HepG2 (cell line): ENCODE results near the gene C20orf96. TPM values are rescaled to one million over a fixed set of nuclear protein-coding genes. Genes with fewer than 3 reads are reported as not detected.
A peak's percentile ranks its signal among the peaks of the same experiment; 100 is the strongest.

ENCODE experiments used
- DPF2 ChIP-seq: sonication (generic); formaldehyde crosslinking; IDR thresholded peaks from 2 replicates; pipeline ENCODE4 v1.4.0; 2020; ENCODE audit warnings: mild to moderate bottlenecking, low read depth, missing genetic modification reagents, borderline replicate concordance
- ERF ChIP-seq: IDR thresholded peaks from 2 replicates; pipeline ENCODE4 v1.6.1; 2018; ENCODE audit warnings: missing biosample characterization, missing genetic modification reagents
- ETV6 ChIP-seq: sonication (generic); formaldehyde crosslinking; conservative IDR thresholded peaks from 2 replicates; pipeline ENCODE4 v1.4.0; 2020; ENCODE audit warnings: missing genetic modification reagents
- FOXP1 ChIP-seq, 2 experiments: fragments of 450-650 bp in 1 of 2; IDR thresholded peaks; 2 replicates each; pipeline ENCODE4 v1.6.1; 2017 to 2018; ENCODE audit warnings: antibody characterized with exemption in 1 of 2
- HDAC6 ChIP-seq: fragments of 200-600 bp; sonication (generic); IDR thresholded peaks from 2 replicates; pipeline ENCODE4 v1.7.0; 2017; ENCODE audit warnings: mild to moderate bottlenecking, antibody characterized with exemption, low read length, low read depth
- HES4 ChIP-seq: sonication (generic); formaldehyde crosslinking; IDR thresholded peaks from 2 replicates; pipeline ENCODE4 v1.9.0; 2021; ENCODE audit warnings: mild to moderate bottlenecking, missing genetic modification reagents, borderline replicate concordance
- HMGA1 ChIP-seq: sonication (generic); formaldehyde crosslinking; conservative IDR thresholded peaks from 2 replicates; pipeline ENCODE4 v1.4.0; 2020; ENCODE audit warnings: missing genetic modification reagents
- KDM3A ChIP-seq: IDR thresholded peaks from 2 replicates; pipeline ENCODE4 v1.6.1; 2018; ENCODE audit warnings: low read depth, missing compliant biosample characterization
- MAFF ChIP-seq: IDR thresholded peaks from 2 replicates; pipeline ENCODE4 v1.6.1; 2011; ENCODE audit warnings: low read depth, low read length, improper control_type of control experiment
- MIER3 ChIP-seq: IDR thresholded peaks from 2 replicates; pipeline ENCODE4 v1.6.1; 2016; ENCODE audit warnings: missing compliant biosample characterization, borderline replicate concordance
- MXI1 ChIP-seq: IDR thresholded peaks from 3 replicates; pipeline ENCODE4 v1.6.1; 2012; ENCODE audit warnings: low read depth, low read length, inconsistent platforms, borderline replicate concordance
- NFE2 ChIP-seq: sonication (generic); formaldehyde crosslinking; IDR thresholded peaks from 2 replicates; pipeline ENCODE4 v1.4.0; 2020; ENCODE audit warnings: missing genetic modification reagents
- NFE2L1 ChIP-seq: sonication (generic); formaldehyde crosslinking; IDR thresholded peaks from 2 replicates; pipeline ENCODE4 v1.4.0; 2020; ENCODE audit warnings: missing genetic modification reagents, mild to moderate bottlenecking, borderline replicate concordance
- NRL ChIP-seq: sonication (generic); formaldehyde crosslinking; IDR thresholded peaks from 2 replicates; pipeline ENCODE4 v1.5.0; 2020; ENCODE audit warnings: missing genetic modification reagents, mild to moderate bottlenecking, moderate library complexity, borderline replicate concordance
- PAWR ChIP-seq: sonication (generic); formaldehyde crosslinking; IDR thresholded peaks from 2 replicates; pipeline ENCODE4 v1.4.0; 2020; ENCODE audit warnings: missing genetic modification reagents, mild to moderate bottlenecking, borderline replicate concordance
- RXRA ChIP-seq: sonication (generic); formaldehyde crosslinking; IDR thresholded peaks from 2 replicates; pipeline ENCODE4 v1.5.1; 2020; ENCODE audit warnings: missing genetic modification reagents
- SATB2 ChIP-seq: sonication (generic); formaldehyde crosslinking; IDR thresholded peaks from 2 replicates; pipeline ENCODE4 v1.5.0; 2020; ENCODE audit warnings: missing genetic modification reagents
- SP5 ChIP-seq: IDR thresholded peaks from 2 replicates; pipeline ENCODE4 v1.6.1; 2016; ENCODE audit warnings: low read depth, borderline replicate concordance
- ZBTB3 ChIP-seq: sonication (generic); formaldehyde crosslinking; IDR thresholded peaks from 2 replicates; pipeline ENCODE4 v1.4.0; 2020; ENCODE audit warnings: low read depth, mild to moderate bottlenecking, moderate library complexity, missing genetic modification reagents, borderline replicate concordance
- ZBTB38 ChIP-seq: sonication (generic); formaldehyde crosslinking; IDR thresholded peaks from 2 replicates; pipeline ENCODE4 v1.5.1; 2020; ENCODE audit warnings: mild to moderate bottlenecking, missing genetic modification reagents
- ZNF256 ChIP-seq: sonication (generic); formaldehyde crosslinking; conservative IDR thresholded peaks from 2 replicates; pipeline ENCODE4 v1.4.0; 2020; ENCODE audit warnings: missing genetic modification reagents
- ZNF468 ChIP-seq: sonication (generic); formaldehyde crosslinking; IDR thresholded peaks from 2 replicates; pipeline ENCODE4 v1.8.0; 2022; ENCODE audit warnings: mild to moderate bottlenecking, moderate library complexity, missing genetic modification reagents
- ZNF547 ChIP-seq: sonication (generic); formaldehyde crosslinking; IDR thresholded peaks from 2 replicates; pipeline ENCODE4 v1.5.1; 2020; ENCODE audit warnings: mild to moderate bottlenecking, missing genetic modification reagents
- ZNF550 ChIP-seq: sonication (generic); formaldehyde crosslinking; IDR thresholded peaks from 2 replicates; pipeline ENCODE4 v1.4.0; 2020; ENCODE audit warnings: mild to moderate bottlenecking, missing genetic modification reagents, borderline replicate concordance
- ZNF557 ChIP-seq: sonication (generic); formaldehyde crosslinking; IDR thresholded peaks from 2 replicates; pipeline ENCODE4 v1.4.0; 2020; ENCODE audit warnings: missing genetic modification reagents
- ZNF564 ChIP-seq: sonication (generic); formaldehyde crosslinking; IDR thresholded peaks from 2 replicates; pipeline ENCODE4 v1.8.1; 2023; ENCODE audit warnings: mild to moderate bottlenecking, missing genetic modification reagents
- ZNF780A ChIP-seq: sonication (generic); formaldehyde crosslinking; IDR thresholded peaks from 2 replicates; pipeline ENCODE4 v1.8.0; 2022; ENCODE audit warnings: mild to moderate bottlenecking, missing genetic modification reagents, moderate library complexity
- ZSCAN22 ChIP-seq: sonication (generic); formaldehyde crosslinking; IDR thresholded peaks from 2 replicates; pipeline ENCODE4 v1.4.0; 2020; ENCODE audit warnings: mild to moderate bottlenecking, missing genetic modification reagents
- polyA plus RNA-seq, 8 experiments: library from polyadenylated mRNA; depleted of rRNA in 3 of 8; stranded (reverse) in 7 of 8; unstranded in 1 of 8; fragments of >200 nt; fragmentation: Illumina TruSeq in 4 of 8; extraction: Trizol in 4 of 8; gene quantifications; 2 replicates each; pipeline versions ENCODE4 v1.2.1 to v1.2.3, GENCODE V29; 2011 to 2016; ENCODE audit warnings: low read depth in 4 of 8, missing spikeins in 1 of 8, mixed read lengths in 1 of 8; ENCODE audit not compliant: insufficient read depth in 1 of 8
- total RNA-seq, 5 experiments: library from RNA; depleted of rRNA; stranded (reverse); fragments of >200 nt; fragmentation: Illumina TruSeq; extraction: Trizol; gene quantifications; 2 replicates each; pipeline ENCODE4 v1.2.3, GENCODE V29; 2016; ENCODE audit warnings: low read depth in 1 of 5
- TF ChIP-seq, protein P1 (sequence below): sonication (generic); formaldehyde crosslinking; IDR thresholded peaks from 2 replicates; pipeline ENCODE4 v1.8.0; 2022; ENCODE audit warnings: missing genetic modification reagents, low read depth, mild to moderate bottlenecking, borderline replicate concordance
- TF ChIP-seq, protein P2 (sequence below): sonication (generic); formaldehyde crosslinking; conservative IDR thresholded peaks from 2 replicates; pipeline ENCODE4 v1.8.1; 2023; ENCODE audit warnings: missing genetic modification reagents

C20orf96 gene
- total and polyA plus RNA-seq, 2 of the 13 experiments (the other 11 are each of a cell fraction or from before 2014, with no cell fraction given): 3.8 to 20.6 TPM

DNA sequence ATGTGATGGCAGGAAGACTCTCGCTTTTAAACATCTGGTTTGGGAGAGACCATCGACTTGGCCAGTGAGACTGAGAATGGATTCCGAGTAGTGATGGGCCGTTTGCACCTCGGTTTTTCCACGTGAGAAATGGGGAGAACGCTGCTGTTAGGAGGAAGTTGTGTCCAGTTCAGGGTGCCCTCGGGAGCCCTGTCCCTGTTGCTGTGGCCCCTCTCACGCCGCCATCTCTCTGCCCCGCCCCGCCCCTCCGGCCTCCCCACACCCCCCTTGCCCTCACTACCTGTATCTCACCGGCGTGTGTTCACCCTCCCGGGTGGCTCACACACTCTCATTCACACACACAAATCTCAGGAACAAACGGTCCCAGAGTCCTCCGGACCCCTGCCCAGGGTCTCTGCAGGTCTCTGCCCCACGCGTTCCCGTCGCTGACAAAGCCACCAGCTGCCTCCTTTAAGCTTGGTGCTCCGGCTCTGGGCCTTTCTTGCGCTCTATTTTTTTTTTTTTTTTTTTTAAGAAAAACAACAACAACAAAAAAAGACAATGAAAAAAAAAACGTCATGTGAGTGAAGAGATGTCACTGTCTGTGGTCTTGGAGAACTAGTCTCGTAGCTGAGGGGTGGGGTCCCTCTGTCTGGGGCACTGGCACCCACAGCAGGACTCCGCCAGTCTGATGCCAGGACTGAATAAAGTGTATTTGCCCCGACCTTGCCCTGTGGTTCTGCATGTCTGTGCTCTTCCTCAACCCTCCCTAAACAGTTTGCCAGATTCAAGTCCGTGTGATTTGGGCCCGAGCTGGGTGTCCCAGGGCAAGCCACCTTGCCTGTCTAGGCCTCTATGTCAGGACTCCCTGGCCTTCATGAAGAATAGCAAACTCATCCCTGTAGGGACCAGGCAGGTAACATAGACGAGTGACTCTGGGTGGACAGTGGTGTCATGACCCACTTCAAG, 37.8 kb upstream of the C20orf96 start (continued):
- TF ChIP-seq MXI1: no peak
- no peak for TF ChIP-seq ZNF780A
- TF ChIP-seq, protein P1, sequence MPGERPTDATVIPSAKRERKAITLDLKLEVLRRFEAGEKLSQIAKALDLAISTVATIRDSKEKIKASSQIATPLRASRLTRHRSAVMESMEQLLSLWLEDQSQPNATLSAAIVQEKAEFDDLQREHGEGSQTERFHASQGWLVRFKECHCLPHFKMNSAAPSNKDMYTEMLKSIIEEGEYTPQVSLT (CRISPR knock-in tag): no peak
- no peak for TF ChIP-seq DPF2 (CRISPR knock-in tag)
- TF ChIP-seq ERF: no peak
- TF ChIP-seq KDM3A: no peak
- no peak for TF ChIP-seq ZNF468 (CRISPR knock-in tag)
- 0 out of 2 replicates have a peak, but pooled peaks have one; percentile 2 for TF ChIP-seq NFE2 (CRISPR knock-in tag)
- TF ChIP-seq, protein P2, sequence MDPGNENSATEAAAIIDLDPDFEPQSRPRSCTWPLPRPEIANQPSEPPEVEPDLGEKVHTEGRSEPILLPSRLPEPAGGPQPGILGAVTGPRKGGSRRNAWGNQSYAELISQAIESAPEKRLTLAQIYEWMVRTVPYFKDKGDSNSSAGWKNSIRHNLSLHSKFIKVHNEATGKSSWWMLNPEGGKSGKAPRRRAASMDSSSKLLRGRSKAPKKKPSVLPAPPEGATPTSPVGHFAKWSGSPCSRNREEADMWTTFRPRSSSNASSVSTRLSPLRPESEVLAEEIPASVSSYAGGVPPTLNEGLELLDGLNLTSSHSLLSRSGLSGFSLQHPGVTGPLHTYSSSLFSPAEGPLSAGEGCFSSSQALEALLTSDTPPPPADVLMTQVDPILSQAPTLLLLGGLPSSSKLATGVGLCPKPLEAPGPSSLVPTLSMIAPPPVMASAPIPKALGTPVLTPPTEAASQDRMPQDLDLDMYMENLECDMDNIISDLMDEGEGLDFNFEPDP (CRISPR knock-in tag): 0 out of 2 replicates have a peak, but pooled peaks have one; percentile 83
- no peak for TF ChIP-seq ZBTB3 (CRISPR knock-in tag)
- 0 out of 2 replicates have a peak, but pooled peaks have one; percentile 22 for TF ChIP-seq ZBTB38
- no peak for TF ChIP-seq FOXP1 (IDR thresholded peaks at IDR 0.05)
- TF ChIP-seq FOXP1 (CRISPR knock-in tag; IDR thresholded peaks at IDR 0.05): no peak
- no peak for TF ChIP-seq SP5
- no peak for TF ChIP-seq NFE2L1 (CRISPR knock-in tag)
- TF ChIP-seq MAFF: no peak
- TF ChIP-seq HDAC6: no peak
- no peak for TF ChIP-seq ZNF557 (CRISPR knock-in tag)
- no peak for TF ChIP-seq ZNF550 (CRISPR knock-in tag)
- 0 out of 2 replicates have a peak, but pooled peaks have one; percentile 41 for TF ChIP-seq RXRA (CRISPR knock-in tag)
- TF ChIP-seq ZNF547 (CRISPR knock-in tag): 0 out of 2 replicates have a peak, but pooled peaks have one; percentile 28
- no peak for TF ChIP-seq ZSCAN22 (CRISPR knock-in tag)
- TF ChIP-seq ZNF256: no peak
- TF ChIP-seq ZNF564 (CRISPR knock-in tag): no peak
- no peak for TF ChIP-seq HMGA1 (CRISPR knock-in tag)
- TF ChIP-seq SATB2 (CRISPR knock-in tag): no peak
- no peak for TF ChIP-seq PAWR (CRISPR knock-in tag)
- no peak for TF ChIP-seq ETV6 (CRISPR knock-in tag)
- no peak for TF ChIP-seq NRL (CRISPR knock-in tag)
- no peak for TF ChIP-seq MIER3 (CRISPR knock-in tag)
- peak; percentile 67 for TF ChIP-seq HES4 (CRISPR knock-in tag)
